HG03064 (cell line): ENCODE measurements around the gene SIRT2.

Experiments
- ATAC-seq: cut with Tn5 transposase; IDR thresholded peaks from one replicate; pipeline ENCODE4 v1.9.1; 2021; ENCODE audit warnings: low read depth; ENCODE audit not compliant: unreplicated experiment

SIRT2 gene

DNA sequence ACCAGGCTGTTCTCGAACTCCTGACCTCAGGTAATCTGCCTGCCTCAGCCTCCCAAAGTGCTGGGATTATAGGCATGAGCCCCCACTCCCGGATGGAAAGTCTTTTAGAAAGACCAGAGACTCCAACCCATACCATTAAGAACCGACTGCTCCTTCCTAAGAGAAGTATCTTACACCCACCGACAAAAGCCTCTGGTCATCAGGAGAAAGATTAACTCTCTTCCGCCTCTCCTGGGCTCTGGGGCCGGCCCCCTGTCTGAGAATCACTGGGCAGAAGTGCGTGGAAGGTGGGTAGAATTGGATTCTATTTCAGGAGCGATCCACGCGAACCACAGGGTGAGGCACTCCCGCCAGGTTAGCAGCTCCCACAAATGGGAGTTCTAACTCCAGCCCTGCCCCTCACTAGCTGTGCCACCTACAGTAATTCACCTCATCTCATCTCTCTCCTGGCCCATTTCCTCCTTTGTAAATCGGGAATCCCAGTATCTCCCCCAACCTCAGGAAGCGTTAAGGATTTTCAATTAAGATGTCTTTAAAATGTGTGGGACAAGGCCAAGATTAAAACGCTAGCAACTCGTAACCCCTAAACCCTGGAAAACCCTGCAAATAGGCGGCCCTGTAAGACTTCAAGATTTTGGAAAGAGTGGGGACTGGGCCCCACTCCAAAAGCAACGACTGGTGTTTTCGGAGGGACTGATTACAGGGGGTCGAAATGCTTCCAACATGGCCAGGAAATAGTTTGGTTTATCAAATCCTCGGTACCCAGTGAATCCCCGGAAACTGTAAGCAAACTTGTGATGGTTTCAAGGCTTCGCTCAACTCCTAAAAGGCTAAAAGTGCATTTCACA, 50.9 kb downstream of the SIRT2 start:
- no peak for ATAC-seq

DNA sequence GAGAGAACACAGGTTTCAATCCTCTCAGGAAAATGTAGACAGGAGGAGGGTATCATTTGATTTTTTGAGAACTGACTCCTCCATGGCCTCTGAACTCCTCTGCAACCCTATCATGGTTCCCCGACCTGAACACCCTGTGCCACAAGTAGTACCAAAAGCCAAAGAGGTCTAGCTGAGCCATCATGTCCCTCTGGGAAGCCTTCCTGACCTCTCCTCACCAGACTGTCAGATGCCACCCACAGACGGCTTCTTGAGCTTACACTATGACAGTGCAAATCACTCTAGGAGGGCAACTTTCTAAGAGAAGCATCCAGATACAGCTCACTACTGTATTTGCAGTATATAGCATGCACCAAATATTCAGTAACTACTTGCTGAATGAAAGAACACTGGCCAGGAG, 53.3 kb downstream of the SIRT2 start:
- ATAC-seq, result no peak

DNA sequence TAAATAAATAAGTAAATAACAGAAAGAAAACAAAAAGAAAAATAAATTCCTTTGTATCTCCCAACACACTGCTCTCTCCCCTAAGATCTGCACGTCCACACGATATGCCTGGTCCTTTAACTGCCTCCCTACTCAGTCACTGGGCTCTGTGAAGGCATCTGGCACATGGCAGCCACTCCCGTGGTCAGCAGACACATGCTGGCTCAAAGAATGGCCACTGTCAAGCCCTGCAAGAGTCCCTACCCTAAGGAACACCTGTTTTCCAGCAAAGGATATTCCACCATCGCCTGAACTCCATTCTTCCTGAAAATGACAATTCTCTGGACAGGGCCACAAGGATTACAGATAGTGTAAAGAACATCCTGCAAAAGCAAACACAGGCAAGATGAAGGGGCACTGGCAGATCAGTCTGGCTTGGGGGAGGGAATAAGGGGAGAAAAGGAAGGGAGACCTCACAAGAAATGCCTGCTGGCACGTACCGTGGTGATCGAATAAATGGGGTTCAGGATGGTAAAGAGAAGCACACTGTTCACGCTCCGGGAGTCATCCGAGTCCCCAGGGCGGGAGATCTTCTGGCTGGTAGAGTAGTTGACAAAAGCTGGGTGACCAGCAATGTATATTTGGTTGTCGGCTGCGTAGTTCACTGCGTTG, 53.9 kb downstream of the SIRT2 start:
- ATAC-seq, result no peak

DNA sequence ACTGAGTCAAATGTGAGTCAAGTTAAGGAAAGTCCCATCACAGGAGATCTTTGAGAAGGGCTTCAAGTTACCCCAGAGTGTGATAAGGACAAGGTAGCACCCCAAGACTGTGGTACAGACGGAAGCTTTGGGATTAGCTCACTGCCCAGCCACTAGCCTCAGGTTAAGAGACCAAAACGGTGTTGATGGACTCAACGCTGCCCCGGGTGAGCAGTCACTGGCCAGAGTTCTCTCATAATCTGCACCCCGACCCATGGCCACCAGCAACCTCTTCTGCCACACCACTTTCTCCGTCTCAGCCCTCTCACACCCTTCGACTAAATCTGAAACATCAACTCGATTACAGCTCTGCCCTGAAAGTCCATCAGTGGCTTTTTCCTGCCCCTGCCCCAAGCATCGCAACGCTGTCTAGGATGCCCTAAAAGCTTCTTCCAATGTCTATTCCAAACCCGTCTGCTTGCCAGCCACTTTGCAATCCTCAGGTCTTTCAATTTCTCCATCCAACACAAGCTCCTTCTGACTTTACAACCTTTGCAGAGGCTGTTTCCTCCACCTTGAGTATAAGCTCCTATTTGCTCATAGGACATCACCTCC, 55.2 kb downstream of the SIRT2 start:
- ATAC-seq, result no peak

DNA sequence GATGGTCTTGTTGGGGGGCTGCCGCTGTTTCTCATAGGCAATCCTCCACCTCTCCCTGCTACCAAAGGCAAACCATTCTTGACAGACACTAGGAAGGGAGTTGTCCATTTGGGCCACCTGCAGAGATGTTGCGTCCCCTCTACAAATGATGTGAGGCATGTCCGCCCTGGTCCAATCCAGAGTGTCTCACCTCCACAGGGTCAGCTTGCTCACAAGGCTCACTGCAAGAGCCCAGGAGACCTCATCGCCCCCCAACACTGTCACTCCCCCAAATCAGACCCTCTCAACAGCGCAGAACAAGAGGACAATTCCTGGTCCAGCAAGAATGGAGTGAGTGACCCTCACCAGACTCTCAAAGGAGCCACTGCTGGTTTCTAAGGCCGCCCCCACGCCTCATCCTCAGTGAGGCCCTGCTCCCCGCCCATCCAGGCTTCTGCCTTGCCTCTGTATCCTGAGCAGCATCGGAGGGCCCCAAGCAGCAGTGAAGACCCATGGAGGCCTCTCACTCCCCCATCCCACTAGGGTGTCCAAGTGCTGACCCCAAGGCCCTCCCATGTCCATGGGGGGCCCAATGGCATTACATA, 56.2 kb downstream of the SIRT2 start:
- no peak for ATAC-seq

DNA sequence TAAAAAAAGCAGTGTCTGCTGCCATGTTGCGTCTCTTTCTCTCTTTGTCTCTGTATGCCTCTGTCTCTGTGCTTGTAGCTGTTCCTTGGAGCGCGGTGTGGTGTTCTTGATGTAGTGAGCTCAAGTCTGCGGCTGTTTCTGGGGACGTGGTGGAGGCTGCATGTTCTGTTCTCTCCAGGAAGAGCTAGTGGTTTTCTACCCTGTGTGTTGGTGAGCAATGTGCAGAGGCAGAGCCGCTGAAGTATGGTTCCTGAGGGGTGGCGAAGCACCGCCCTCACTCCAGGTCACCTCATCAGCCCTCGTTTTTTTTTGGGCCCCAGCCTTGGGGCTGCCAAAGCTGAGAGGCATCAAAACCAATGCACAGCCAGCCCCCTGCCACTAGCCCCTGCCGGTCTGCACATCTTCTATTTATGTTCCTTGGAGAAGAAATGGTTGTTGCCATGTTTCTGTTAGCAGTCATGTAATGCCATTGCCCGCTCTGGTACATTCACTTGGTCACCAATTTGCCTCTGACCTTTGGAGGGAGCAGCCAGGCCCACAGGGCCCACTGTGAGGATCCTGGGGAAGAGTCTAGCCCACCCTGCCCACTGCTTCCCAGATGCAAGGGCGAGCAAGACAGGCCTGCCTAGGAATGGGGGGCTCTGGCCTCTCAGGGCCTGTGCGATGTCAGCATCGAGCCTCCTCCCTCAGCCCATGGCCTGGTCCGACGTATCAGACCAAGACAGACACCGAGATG, 56.8 kb downstream of the SIRT2 start:
- ATAC-seq, result no peak

DNA sequence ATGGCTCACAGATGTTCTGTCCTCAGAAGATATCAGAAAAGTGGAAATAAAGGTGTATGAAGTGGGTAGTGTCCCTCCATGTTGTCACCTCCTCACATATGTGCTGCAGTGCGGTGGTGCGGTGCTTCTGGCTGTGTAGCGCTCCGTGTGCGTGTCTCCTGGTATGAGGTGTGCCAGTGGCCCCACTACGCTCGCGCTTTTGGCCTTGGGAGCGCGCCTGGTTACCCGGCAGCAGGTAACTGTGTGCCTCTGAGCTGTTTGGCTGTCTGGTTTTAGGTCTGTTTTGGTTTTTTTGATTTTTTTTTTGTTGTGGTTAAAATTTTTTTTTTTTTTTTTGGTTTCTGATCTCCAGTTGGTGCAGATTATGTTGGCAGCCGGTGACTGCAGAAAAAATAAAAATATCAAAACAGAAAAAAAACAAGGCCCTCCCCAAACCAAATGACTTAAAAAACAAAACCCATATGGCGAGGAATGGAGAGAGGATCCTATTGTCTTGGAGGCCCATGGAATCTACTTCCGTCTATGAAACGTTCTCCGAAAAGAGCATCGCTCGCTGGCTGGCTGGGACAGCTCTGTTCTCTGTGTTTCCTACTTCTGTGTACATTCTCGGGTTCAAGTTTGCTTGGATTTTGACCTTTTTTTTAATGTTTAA, 57.5 kb downstream of the SIRT2 start:
- no peak for ATAC-seq

DNA sequence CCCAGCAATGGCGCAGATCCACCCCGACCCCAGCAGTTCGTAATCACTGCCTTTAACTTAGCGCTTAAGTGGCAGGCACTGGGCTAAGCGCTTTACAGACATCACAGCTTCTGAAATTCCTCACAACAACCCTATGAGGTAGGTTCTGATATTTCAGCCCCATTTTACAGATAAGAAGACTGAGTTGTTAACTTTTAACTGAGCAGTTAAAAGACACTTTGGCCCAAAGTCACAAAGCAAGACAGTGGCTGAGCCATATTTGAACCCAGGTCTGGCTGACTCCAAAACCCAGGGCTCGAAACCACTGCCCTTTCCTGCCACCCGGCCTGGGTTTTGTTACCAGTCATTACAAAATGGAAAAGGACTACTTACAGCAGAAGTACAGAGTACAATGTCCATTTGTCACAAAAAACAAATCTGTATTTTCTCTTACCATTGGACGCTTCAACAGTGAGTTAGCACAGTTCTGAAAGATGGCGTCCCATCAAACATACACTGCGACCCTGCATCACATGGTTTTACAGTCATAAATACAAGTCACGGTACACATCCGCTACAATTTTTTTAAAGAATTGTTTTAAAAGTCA, 58.1 kb downstream of the SIRT2 start:
- ATAC-seq, result no peak

DNA sequence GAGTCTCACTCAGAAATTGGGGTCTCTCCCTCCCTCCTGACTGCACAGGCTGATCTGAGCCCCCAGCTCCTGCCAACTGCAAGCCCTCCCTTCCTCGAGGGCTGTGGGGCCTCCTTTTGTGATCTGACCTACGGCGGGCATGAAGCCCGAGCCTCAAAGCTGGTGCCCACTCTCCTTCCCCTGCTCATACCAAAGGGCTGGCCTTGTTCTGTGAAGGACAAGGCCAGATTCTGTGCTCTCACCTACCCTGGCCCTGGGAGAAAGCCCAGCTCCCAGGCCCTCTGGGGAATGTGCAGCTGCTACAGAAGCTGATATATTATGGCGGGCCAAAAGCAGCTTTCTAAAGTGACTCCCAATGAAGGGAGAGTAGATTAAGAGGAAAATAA, 58.8 kb downstream of the SIRT2 start:
- no peak for ATAC-seq

DNA sequence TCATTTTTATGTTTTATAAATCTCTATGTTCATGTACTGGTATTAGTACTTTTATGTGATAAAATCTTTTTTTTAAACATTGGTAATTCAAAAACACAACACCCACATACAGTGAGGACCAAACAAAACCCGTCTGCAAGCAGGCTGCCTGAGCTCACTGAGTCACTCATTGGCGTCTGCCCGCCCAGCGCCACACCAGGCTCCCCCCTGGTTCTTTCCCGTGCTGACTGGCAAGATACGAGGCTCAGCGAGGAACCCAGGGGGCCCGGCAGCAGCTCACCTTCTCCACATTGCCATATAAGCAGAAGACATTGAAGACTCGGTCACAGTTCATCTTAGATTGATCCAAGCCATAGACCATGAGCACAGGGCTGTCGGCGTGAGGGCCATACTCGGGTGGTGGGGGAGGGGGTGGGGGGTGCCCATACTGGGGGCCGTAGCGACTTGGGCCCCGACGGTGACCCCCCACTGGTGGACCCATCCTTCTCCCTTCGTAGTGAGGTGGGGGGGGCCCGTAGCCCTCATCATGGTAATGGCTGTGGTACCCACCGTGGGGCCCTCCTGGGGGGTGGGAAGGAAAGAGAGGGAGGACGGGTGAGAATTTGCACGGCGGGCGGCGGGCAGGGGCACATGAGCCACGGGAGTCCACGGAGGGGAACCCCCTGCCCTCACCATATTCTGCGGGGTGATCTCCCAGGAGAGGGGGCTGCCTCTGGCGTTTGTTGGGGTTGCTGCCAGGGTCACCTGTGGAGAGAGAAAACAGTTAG, 59.4 kb downstream of the SIRT2 start:
- ATAC-seq, result no peak

DNA sequence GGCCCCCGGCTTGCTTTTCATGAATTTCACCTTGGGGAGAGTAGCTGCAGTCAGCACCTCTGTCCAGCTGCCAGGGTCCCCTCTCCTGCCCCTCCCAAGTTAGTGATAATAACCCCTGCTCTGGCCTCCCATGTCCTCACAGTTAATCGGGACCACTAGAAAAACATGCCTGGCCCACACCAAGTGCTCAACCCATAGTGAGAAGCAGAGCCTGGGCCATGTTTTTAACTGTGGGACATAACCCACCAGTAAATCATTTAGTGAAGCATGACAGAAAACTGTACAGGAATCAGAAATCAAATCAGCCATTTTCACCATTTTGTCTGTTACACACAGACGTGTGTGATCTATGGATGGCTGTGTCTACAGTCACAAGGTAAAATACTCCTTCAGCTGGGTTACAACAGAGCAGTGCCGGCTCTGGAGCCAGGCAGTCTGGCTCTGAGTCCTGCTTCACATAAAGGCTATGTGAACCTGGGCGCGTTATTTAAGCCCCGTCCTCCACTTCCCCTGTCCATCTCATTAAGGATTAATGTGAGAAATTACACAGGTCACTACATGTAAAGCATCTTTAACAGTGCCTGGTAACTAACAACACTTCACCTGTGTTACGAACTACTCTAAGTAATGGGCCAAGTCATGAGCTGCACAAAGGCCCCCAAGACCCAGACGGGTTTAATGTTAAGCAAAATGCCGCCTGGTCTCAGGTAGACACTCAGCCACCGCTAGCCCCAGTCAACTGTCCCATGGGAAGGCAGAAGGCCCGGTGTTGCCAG, 60.2 kb downstream of the SIRT2 start:
- no peak for ATAC-seq

DNA sequence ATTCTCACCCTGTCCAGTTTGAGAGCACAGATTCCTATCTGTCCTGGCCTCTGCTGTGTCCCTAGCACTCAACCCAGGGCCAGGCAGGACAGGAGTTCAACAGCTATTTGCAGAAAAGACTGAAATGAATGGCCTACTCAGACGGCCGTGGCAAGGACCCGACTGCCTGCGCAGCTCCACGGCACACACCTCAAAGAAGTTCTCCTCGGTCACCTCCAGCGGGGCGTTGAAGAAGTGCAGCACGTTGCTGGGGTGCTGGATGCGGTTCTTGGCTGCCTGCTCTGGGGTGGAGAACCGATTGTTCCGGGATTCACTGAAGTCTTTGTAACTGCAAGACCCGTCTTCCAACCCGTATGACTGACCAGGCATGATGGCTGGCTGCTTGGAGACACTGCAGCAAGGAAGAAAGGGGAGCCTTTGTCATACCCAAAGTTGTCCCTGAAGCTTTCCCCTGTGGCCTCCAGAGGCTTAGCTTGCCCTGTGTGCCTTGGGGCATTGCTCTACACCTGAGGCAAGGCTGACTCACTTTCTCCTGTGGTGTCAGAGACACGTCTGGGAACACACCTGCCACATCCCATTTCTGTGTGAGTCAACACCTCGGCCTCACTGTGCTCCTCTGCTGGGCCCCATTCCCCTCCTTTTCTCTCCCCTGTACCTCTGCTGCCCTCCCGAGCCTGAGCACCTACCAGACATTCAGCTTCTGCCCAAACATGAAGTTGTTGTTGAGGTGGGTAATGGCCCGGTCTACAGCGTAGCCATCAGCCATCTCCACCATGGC, 61.0 kb downstream of the SIRT2 start:
- no peak for ATAC-seq

DNA sequence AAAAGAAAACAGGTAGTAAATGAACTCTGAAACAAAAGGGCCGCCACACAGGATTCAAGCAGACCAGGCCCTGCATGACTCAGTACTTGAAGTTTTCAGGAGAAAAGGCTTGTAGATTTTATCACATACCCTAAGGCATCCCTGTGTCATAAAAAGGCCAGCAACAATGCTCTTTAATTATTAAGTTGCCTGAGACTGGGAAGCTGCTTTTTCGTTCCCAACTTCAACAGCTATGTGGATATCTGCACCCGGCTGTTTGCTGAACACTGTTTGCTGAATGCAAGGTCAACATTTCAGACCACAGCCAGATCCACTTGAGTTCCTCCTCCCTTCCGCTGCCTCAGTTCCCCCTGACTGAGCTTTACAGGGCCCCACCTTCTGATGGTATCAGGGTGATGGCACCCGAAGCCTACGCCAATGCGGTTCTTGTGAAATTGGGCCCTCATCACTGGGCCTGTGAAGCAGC, 61.7 kb downstream of the SIRT2 start:
- no peak for ATAC-seq

DNA sequence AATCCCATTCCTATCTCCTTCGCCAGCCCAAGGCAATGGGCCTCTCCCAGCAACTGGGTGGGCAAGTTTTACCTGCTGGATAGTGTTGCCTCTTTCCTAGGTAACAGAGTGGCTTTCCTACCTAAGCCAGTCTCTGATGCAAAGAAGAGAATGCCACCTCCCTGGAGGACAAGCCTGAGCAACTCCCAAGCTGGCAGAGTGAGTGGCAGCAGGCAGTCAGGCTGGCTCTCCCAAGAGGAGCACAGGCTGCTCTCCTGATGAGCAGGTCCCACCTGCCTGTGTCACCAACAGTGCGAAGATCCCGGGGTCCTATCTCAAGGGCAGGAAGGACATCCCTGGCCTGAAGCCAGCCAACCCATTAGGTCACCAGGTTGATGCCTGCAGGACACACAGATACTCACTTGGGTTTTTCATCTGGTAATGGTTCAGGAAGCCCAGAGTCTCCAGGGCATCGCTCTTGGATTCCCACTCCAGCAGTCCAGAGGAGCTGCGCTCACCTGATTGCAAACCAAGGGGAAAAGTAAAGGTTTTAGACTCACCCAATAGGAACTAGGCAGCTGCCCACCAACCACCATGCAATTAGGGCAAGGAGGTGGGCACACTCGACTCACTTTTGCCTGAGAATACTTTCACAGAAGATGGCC, 62.3 kb downstream of the SIRT2 start:
- ATAC-seq, result no peak

DNA sequence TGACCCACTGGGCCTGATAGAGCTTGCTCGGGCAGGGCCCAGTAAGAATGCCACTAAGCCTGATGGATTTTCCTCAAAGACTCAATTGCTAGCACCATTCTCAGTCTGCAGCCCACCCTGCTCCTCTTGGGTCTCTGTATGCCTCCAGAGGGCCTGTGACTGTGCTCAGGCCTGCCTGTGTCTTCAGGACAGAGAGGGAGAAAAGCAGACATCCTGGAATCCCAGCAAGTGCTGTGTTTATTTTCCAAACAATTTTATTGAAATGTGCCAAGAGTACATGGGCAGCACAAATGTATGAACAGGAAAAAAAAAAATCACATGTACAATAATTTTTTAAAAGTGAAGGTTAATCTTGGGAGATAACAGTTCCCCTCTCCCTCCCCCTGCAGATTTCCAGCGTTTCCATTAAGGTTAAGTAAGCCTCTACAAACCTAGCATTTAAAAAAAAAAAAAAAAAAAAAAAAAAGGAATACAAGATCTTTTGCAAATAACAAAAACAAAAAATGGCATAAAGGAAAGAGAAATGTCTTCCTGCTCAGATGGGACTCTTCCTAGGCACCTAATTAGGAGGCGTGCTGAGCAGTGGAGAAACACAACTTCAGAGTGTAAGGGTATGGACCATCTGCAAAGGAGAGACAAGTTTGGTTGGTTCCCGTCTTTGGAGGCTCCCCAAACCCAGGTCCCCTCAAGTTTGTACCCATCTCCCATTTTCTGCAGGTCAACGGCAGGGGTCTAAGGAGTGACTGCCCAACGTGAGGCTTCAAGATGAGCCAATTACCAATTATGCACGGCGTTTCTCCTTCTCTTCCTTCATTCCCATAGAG, 63.0 kb downstream of the SIRT2 start:
- ATAC-seq, result no peak

DNA sequence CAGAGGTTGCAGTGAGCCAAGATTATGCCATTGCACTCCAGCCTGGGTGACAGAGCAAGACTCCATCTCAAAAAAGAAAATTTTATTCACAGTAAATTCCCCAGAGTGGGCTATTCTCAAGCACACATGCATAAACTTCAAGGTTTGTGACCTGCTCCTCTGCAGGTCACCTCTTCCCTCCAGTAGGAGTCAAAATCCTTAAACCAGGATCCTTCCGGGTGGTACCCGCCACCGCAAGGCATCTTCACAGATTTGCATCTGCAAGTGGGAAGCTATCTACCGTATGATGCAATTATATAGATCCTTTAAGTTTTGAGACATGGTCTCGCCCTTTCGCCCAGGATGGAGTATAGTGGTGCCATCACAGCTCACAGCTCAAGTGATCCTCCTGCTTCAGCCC, 64.8 kb downstream of the SIRT2 start:
- no peak for ATAC-seq
